ENCODE data around the gene CNR2.
"Not testable (repeated sequence)": the region's sequence is repeated elsewhere in the genome, so short reads cannot be mapped to it uniquely, and the experiment has no call there.

Gene CNR2

DNA sequence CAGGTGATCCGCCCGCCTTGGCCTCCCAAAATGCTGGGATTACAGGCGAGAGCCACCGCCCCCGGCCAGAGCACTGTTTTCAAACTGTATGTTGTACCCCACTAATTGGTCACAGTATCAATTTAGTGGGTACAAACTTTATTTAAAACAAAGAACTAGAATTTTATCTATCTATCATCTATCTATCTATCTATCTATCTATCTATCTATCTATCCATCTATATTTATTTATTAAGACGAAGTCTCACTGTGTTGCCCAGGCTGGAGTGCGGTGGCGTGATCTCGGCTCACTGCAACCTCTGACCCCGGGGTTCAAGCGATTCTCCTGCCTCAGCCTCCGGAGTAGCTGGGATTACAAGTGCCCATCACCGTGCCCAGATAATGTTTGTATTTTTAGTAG, 86.6 kb downstream of the CNR2 start:
- DNase-seq = not testable (repeated sequence)

DNA sequence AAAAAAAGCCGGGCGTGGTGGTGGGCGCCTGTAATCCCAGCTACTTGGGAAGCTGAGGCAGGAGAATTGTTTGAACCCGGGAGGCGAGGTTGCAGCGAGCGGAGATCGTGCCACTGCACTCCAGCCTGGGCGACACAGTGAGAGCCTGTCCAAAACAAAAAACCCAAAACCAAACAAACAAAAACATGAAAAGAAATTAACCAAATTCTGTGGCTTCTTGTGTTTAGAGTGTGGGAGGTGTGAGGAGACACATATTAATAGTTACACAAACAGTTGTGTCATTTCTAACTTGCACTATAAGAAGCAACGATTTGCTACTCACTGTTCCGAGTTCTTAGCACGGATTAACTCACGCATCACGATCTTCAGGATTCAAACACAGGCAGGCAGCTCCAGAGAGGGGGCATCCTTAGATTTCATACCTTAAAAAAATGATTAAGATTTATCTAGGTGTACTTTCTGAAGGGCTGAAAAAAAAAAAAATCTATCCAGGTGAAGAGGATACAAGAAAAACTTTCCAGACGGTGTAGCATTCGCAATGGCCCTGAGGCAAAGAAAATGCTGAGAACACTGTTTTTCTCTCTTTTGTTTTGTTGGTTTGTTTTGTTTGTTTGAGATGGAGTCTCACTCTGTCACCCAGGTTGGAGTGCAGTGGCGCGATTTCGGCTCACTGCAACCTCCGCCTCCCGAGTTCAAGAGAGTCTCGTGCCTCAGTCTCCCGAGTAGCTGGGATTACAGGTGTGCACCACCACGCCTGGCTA, 87.2 kb downstream of the CNR2 start:
- DNase-seq = no peak

DNA sequence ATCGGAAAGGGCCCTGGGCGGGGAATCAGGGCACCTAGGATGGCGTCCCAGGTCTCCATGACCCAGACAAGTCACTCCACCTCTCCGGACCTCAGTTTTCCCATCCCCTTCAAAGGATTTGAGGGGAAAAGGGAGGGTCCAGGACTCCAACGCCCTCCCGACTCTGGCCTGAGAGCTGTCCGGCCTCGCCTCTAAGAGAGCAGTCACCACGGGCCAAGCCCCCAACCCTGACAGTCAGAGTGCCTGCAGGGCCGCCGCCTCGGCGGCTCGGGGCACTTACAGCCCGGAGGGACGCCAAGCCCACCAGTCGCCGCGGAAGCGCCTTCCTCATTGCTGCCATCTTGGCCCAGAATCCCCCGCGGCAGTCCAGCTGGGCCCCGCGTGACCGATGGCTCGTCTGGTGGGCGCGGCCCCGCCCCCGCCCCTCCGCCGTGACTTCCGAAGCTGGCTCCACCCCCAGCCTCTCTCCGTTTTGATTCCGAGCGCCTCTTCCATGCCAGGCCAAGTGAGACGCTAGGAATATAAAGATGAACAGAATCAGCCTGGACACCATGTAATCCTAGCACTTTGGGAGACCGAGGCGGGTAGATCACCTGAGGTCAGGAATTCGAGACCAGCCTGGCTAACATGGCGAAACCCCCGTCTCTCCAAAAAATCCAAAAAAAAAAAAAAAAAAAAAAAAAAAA, 87.9 kb downstream of the CNR2 start, which contains the start of gene HMGCL:
Gene HMGCL, minus strand, starts transcription at position 354 of the 686 bp plus-strand sequence. Its CDS starts 14 bp downstream, at position 340.
- DNase-seq = peak; percentile 68

DNA sequence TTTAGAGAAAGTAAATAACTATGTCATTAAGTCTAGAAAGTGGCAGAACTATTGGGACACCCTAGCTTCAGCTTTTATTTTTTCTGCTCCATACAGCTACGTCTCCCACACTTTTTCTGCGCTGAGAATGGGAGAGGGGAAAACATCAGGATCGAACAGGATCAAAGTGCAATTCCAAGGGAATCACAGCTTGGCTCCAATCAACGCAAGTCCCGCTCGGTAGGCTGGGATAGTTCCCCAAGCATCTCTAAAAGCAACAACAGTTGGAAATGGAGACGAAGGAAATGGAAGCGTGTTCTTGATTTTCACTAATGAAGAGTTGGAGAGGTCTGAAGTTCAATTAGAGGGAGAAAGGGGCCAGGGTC, 88.5 kb downstream of the CNR2 start:
- no peak for DNase-seq

DNA sequence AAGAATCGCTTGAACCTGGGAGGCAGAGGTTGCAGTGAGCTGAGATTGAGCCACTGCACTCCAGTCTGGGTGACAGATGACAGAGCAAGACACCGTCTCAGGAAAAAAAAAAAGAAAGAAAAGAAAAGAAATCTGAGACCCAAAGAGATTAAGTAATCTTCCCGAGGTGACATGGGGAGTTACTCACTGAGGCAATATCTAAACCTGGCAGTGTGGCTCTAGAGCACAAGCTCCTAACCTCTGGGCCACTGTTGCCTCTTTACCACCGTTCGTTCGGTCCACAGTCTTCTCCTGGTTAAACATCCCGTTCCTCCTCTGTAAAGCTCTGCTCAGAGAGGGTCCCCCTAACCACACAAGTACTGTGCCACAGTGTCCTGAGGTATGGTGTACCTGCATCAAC, 89.4 kb downstream of the CNR2 start:
- no peak for DNase-seq

All from DMS 273 treated with DMSO at 0.1 percent for 48 hours (cell line).